Lower leg skin (tissue), 4 donors: ENCODE results near the gene COX6A1. TPM values are rescaled to one million over a fixed set of nuclear protein-coding genes. Genes with fewer than 3 reads are reported as not detected.
"Not testable (repeated sequence)": the region's sequence is repeated elsewhere in the genome, so short reads cannot be mapped to it uniquely, and the experiment has no call there.

Experiments used
- DNase-seq, 2 donors: peaks; one replicate each; pipeline ENCODE4 v3.0.0-alpha.2; 2019; ENCODE audit warnings: low spot score in 2 of 2
- H3K4me3 ChIP-seq: fragments of 200-600 bp; sonication (generic); 2 replicates; pipeline ENCODE4 v1.5.1; 2017; ENCODE audit warnings: mild to moderate bottlenecking, low read depth; ENCODE audit not compliant: poor library complexity, severe bottlenecking
- POLR2A ChIP-seq, 2 donors: fragments of 450-650 bp; IDR thresholded peaks; one replicate each; pipeline ENCODE4 v1.6.1; 2016 to 2017; ENCODE audit warnings: antibody characterized with exemption in 2 of 2, mild to moderate bottlenecking in 1 of 2, moderate library complexity in 1 of 2
- WGBS, 2 donors: methylation state at CpG; one replicate each; pipeline ENCODE4 v1.1.5; 2018; 5-methylcytosine and 5-hydroxymethylcytosine counted together
- intact Hi-C: fragments of 100-400 bp; cut with DNase I; formaldehyde crosslinking; loops from one replicate; pipeline ENCODE4 v1.15.0; 2023; ENCODE audit warnings: low total_unique reads
- total RNA-seq, 4 donors: library from RNA; depleted of rRNA; stranded (reverse); fragments of >200 nt; gene quantifications; one replicate each; pipeline ENCODE4 v1.1.0, GENCODE V29; 2016
- TF ChIP-seq, protein P1 (sequence below), 3 donors: fragments of 450-650 bp; IDR thresholded peaks; one replicate each; pipeline ENCODE4 v1.5.1; 2016; ENCODE audit warnings: antibody characterized with exemption in 3 of 3, mild to moderate bottlenecking in 3 of 3, moderate library complexity in 2 of 3

Gene COX6A1
- total RNA-seq, 4 donors from 2014 or later: 638 to 834 (median 702) TPM

DNA sequence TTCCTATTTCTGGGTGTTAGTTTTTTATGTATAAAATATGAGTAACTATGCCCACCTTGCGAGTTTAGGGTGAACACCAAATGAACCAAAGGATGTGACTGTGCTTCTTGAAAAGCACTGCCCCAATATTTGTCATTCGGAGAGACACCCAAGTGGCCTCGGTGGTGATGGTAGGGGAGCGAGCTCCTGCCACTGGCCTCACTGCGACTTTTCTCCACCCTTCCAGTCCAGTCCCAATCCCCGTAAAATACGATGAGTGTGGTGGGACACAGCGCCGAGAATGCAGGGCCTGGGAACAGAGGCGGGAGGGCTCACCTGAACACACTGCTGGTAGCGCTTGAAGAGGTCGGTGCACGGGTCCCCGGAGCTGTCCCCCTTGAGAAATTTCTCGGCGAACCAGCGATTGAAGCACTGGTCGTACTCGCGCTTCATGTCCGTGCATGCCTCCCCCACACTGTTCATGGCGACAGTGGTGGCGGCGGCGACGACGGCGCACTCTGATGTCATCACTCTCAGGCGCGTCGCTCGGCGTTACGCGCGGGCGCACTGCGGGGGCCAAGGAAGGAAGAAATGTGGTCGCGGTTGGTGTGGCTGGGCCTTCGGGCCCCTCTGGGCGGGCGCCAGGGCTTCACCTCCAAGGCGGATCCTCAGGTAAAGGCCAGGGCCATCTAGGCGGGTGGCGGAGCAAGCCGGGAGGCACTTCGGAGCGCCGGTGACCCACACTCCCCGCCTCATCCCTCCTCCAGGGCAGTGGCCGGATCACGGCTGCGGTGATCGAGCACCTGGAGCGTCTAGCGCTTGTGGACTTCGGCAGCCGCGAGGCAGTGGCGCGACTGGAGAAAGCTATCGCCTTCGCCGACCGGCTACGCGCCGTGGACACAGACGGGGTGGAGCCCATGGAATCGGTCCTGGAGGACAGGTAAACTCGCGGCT lies 8.3 kb downstream of the COX6A1 start, which contains the start of the genes GATC and TRIAP1:
GATC (plus strand) TSS at position 534 of the 933 bp plus-strand sequence; CDS start at position 571, 37 bp downstream.
TRIAP1 (minus strand) TSS at position 474 of the 933 bp plus-strand sequence; CDS start at position 462, 12 bp downstream.
- intact Hi-C loops: loop anchor here (5.0 kb wide), 1 partner anchor 91 kb away; no protein-coding TSS in a partner anchor
- H3K4me3 ChIP-seq: peak within 1 kb of the TSS; percentile 98
- no peak for TF ChIP-seq POLR2A (IDR thresholded peaks at IDR 0.05)
- TF ChIP-seq, protein P1, sequence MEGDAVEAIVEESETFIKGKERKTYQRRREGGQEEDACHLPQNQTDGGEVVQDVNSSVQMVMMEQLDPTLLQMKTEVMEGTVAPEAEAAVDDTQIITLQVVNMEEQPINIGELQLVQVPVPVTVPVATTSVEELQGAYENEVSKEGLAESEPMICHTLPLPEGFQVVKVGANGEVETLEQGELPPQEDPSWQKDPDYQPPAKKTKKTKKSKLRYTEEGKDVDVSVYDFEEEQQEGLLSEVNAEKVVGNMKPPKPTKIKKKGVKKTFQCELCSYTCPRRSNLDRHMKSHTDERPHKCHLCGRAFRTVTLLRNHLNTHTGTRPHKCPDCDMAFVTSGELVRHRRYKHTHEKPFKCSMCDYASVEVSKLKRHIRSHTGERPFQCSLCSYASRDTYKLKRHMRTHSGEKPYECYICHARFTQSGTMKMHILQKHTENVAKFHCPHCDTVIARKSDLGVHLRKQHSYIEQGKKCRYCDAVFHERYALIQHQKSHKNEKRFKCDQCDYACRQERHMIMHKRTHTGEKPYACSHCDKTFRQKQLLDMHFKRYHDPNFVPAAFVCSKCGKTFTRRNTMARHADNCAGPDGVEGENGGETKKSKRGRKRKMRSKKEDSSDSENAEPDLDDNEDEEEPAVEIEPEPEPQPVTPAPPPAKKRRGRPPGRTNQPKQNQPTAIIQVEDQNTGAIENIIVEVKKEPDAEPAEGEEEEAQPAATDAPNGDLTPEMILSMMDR (IDR thresholded peaks at IDR 0.05): no peak
- peak; percentile 75 to 97 for DNase-seq
- WGBS, 2 donors: 0% methylated on average over 28 to 73 of the region's 73 CpGs

- intact Hi-C loops: loop anchor here (5.0 kb wide), 1 partner anchor 90 kb away; no protein-coding TSS in a partner anchor
- H3K4me3 ChIP-seq: peak overlapping the region; percentile 98
- not testable (repeated sequence) for DNase-seq
- WGBS, 2 donors: 7 to 9% methylated on average over 17 of the region's 17 CpGs
These were observed 8.9 kb downstream of the COX6A1 start for GRCh38 chr12:120446844-120447178.

DNA sequence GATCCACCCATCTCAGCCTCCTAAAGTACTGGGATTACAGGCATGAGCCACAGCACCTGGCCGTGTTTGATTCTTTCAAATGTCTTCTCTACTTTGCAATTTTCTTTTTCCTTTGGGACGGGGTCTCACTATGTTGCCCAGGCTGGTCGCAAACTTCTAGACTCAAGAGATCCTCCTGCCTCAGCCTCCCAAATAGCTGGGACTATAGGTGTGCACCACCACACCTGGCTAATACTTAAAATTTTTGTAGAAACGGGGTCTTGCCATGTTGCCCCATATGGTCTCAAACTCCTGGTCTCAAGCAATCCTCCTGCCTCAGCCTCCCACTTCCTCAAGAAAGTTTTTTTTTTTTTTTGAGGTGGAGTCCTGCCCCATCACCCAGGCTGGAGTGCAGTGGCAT lies 10.1 kb downstream of the COX6A1 start:
- H3K4me3 ChIP-seq: no peak overlapping the region
- no peak for DNase-seq
- WGBS, 2 donors: 94% methylated on average over 4 of the region's 4 CpGs
- TF ChIP-seq, protein P1 (IDR thresholded peaks at IDR 0.05): no peak
- TF ChIP-seq POLR2A (IDR thresholded peaks at IDR 0.05): no peak
- intact Hi-C loops: loop anchor here (5.0 kb wide), 1 partner anchor 89 kb away; no protein-coding TSS in a partner anchor

DNA sequence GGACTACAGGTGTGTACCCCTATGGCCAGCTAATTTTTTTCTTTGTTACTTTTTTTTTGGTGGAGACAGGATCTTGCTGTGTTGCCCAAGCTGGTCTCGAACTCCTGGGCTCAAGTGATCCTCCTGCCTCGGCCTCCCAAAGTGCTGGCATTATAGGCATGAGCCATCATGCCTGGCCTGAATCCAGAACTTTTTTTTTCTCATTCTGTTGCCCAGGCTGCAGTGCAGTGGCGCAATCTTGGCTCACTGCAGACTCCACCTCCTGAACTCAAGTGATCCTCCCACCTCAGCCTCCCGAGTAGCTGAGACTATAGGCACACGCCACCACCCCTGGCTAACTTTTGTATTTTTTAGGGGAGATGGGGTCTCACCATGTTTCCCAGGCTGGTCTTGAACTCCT lies 14.6 kb downstream of the COX6A1 start:
- DNase-seq, intact Hi-C loops, H3K4me3 ChIP-seq: not testable (repeated sequence)
- 88% methylated on average over 5 of the region's 5 CpGs for WGBS, 2 donors

- intact Hi-C loops: no loop called here
- no peak for DNase-seq
- no peak for TF ChIP-seq POLR2A (IDR thresholded peaks at IDR 0.05)
- TF ChIP-seq, protein P1 (IDR thresholded peaks at IDR 0.05): no peak
- WGBS, 2 donors: 93 to 96% methylated on average over 3 of the region's 3 CpGs
- no peak overlapping the region for H3K4me3 ChIP-seq
These were observed 15.3 kb downstream of the COX6A1 start for GRCh38 chr12:120453060-120453750.

DNA sequence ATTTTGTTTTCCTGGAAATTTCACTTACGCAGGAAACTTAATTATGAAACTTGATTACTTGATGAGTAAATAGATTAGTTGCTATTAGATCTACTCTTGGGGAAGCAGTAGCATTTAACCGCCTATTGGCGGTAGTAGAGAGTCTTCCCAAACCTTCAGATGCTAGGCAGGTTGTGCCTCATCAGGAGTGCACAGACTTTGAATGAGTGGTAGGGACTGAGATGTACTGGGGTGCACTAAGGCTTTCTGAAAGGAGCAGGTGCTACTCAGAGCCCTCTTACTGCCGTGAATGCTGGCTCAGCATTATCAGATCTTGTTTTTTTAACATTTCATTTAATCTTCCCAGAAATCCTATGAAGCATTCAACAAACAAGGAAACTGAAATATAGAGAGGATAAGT lies 16.1 kb downstream of the COX6A1 start:
- no peak overlapping the region for H3K4me3 ChIP-seq
- intact Hi-C loops: no loop called here
- TF ChIP-seq, protein P1 (IDR thresholded peaks at IDR 0.05): no peak
- TF ChIP-seq POLR2A (IDR thresholded peaks at IDR 0.05): no peak
- WGBS, 2 donors: 63 to 67% methylated on average over 4 of the region's 4 CpGs
- DNase-seq: no peak
